Activated T-helper 1 cell treated with anti-CD3 and anti-CD28 coated beads, Interleukin-12 subunit alpha, Interleukin-12 subunit beta, Interleukin-2, Interleukin-4 antibody, amounts not matched to agents 30 ng/mL and 10 ng/mL and 1 ng/mL, durations not matched to agents 14 hours and 24 hours and 36 hours (primary cell): ENCODE measurements around the gene PITPNC1. TPM values are rescaled to one million over a fixed set of nuclear protein-coding genes. Genes with fewer than 3 reads are reported as not detected.
"Not testable (repeated sequence)": the region's sequence is repeated elsewhere in the genome, so short reads cannot be mapped to it uniquely, and the experiment has no call there.

Experiments used
- DNase-seq: peaks from one replicate; pipeline ENCODE4 v3.0.0; 2021; ENCODE audit warnings: low spot score
- H3K27ac Mint-ChIP-seq: one replicate; pipeline ENCODE4 v1.8.0; 2021; ENCODE audit warnings: mild to moderate bottlenecking, mixed read lengths
- H3K27me3 Mint-ChIP-seq: one replicate; pipeline ENCODE4 v1.8.0; 2022; ENCODE audit warnings: mild to moderate bottlenecking, moderate library complexity, mixed read lengths; ENCODE audit not compliant: insufficient read depth
- H3K36me3 Mint-ChIP-seq: one replicate; pipeline ENCODE4 v1.8.0; 2021; ENCODE audit warnings: low read depth, mixed read lengths
- H3K4me1 Mint-ChIP-seq: one replicate; pipeline ENCODE4 v1.8.0; 2021; ENCODE audit warnings: low read depth, mixed read lengths
- H3K4me3 Mint-ChIP-seq: one replicate; pipeline ENCODE4 v1.8.0; 2021; ENCODE audit warnings: mild to moderate bottlenecking, moderate library complexity, mixed read lengths
- H3K9me3 Mint-ChIP-seq: one replicate; pipeline ENCODE4 v1.8.0; 2021; ENCODE audit warnings: mixed read lengths
- intact Hi-C: fragments of 100-400 bp; cut with micrococcal nuclease; formaldehyde crosslinking; loops from one replicate; pipeline ENCODE4 v1.15.1; 2024
- total RNA-seq: library from RNA; stranded (reverse); gene quantifications from 2 replicates; pipeline ENCODE4 v1.2.3, GENCODE V29; 2022

The PITPNC1 gene
- 17.7 and 18.3 TPM in 2 replicates for total RNA-seq

- peaks cover 1% of the 10 kb centered on the region for H3K36me3 Mint-ChIP-seq
- peak; percentile 81 for DNase-seq
- H3K4me3 Mint-ChIP-seq: peak within 1 kb of the TSS; percentile 88
- H3K4me1 Mint-ChIP-seq: peaks cover 33% of the 10 kb centered on the region
- H3K27ac Mint-ChIP-seq: peak within 1 kb of the TSS; percentile 84
- H3K9me3 Mint-ChIP-seq: no peaks in the 10 kb centered on the region
- intact Hi-C loops: loop anchor here (5.0 kb wide), 1 partner anchor 1950 kb away; the partner anchor contains the start of gene ABCA5
- peaks cover 2% of the 10 kb centered on the region for H3K27me3 Mint-ChIP-seq
These were observed at the start of gene PITPNC1 for GRCh38 chr17:67376737-67377487. TSS of gene PITPNC1 (plus strand) at chr17:67377281.

- H3K9me3 Mint-ChIP-seq: no peaks in the 10 kb centered on the region
- intact Hi-C loops: no loop called here
- no peaks in the 10 kb centered on the region for H3K4me1 Mint-ChIP-seq
- no peak for DNase-seq
- H3K27ac Mint-ChIP-seq: no peak overlapping the region
- no peaks in the 10 kb centered on the region for H3K36me3 Mint-ChIP-seq
- H3K4me3 Mint-ChIP-seq: no peak overlapping the region
- H3K27me3 Mint-ChIP-seq: no peaks in the 10 kb centered on the region
These were observed 49.1 kb upstream of the PITPNC1 start for GRCh38 chr17:67328026-67328425.

- DNase-seq, intact Hi-C loops, H3K4me3 Mint-ChIP-seq, H3K36me3 Mint-ChIP-seq, H3K27ac Mint-ChIP-seq, H3K27me3 Mint-ChIP-seq, H3K4me1 Mint-ChIP-seq, H3K9me3 Mint-ChIP-seq: not testable (repeated sequence)
These were observed 45.5 kb upstream of the PITPNC1 start for GRCh38 chr17:67331381-67332161.

GRCh38 chr17:67332162-67332508, 44.9 kb upstream of the PITPNC1 start:
- H3K9me3 Mint-ChIP-seq, H3K36me3 Mint-ChIP-seq, intact Hi-C loops, H3K4me1 Mint-ChIP-seq, DNase-seq, H3K27ac Mint-ChIP-seq, H3K27me3 Mint-ChIP-seq, H3K4me3 Mint-ChIP-seq: not testable (repeated sequence)

- no peaks in the 10 kb centered on the region for H3K4me1 Mint-ChIP-seq
- intact Hi-C loops: no loop called here
- H3K36me3 Mint-ChIP-seq: peaks cover 13% of the 10 kb centered on the region
- H3K4me3 Mint-ChIP-seq: no peak overlapping the region
- DNase-seq: no peak
- H3K27ac Mint-ChIP-seq: no peak overlapping the region
- H3K9me3 Mint-ChIP-seq: no peaks in the 10 kb centered on the region
- peaks cover 2% of the 10 kb centered on the region for H3K27me3 Mint-ChIP-seq
These were observed 41.7 kb upstream of the PITPNC1 start for GRCh38 chr17:67335245-67335835.

- Mint-ChIP-seq H3K36me3 (peaks cover 22% of the 10 kb centered on the region), H3K4me3 (no peak overlapping the region), H3K27ac (no peak overlapping the region), H3K27me3 (peaks cover 2% of the 10 kb centered on the region), H3K4me1 (no peaks in the 10 kb centered on the region), H3K9me3 (no peaks in the 10 kb centered on the region)
- intact Hi-C loops: no loop called here
- DNase-seq: no peak
These were observed 40.2 kb upstream of the PITPNC1 start for GRCh38 chr17:67336859-67337258.

- H3K27me3 Mint-ChIP-seq, H3K27ac Mint-ChIP-seq, DNase-seq, H3K4me1 Mint-ChIP-seq, H3K4me3 Mint-ChIP-seq, intact Hi-C loops, H3K9me3 Mint-ChIP-seq: not testable (repeated sequence)
- peaks cover 31% of the 10 kb centered on the region for H3K36me3 Mint-ChIP-seq
These were observed 38.7 kb upstream of the PITPNC1 start for GRCh38 chr17:67338353-67338752.

GRCh38 chr17:67343237-67343636, 33.8 kb upstream of the PITPNC1 start:
- Mint-ChIP-seq H3K4me1 (no peaks in the 10 kb centered on the region), H3K27me3 (no peaks in the 10 kb centered on the region), H3K4me3 (no peak overlapping the region), H3K27ac (peak overlapping the region; percentile 37), H3K36me3 (peaks cover 52% of the 10 kb centered on the region), H3K9me3 (no peaks in the 10 kb centered on the region)
- no peak for DNase-seq
- intact Hi-C loops: no loop called here

GRCh38 chr17:67347826-67348225, 29.3 kb upstream of the PITPNC1 start:
- Mint-ChIP-seq H3K27ac (no peak overlapping the region), H3K4me3 (no peak overlapping the region), H3K4me1 (no peaks in the 10 kb centered on the region), H3K27me3 (no peaks in the 10 kb centered on the region), H3K9me3 (no peaks in the 10 kb centered on the region), H3K36me3 (peaks cover 42% of the 10 kb centered on the region)
- no peak for DNase-seq
- intact Hi-C loops: no loop called here

- no peaks in the 10 kb centered on the region for H3K9me3 Mint-ChIP-seq
- no peak overlapping the region for H3K4me3 Mint-ChIP-seq
- no peak overlapping the region for H3K27ac Mint-ChIP-seq
- H3K36me3 Mint-ChIP-seq: peaks cover 40% of the 10 kb centered on the region
- intact Hi-C loops: loop anchor here (1.0 kb wide), 1 partner anchor 8 kb away; no protein-coding TSS in a partner anchor
- H3K4me1 Mint-ChIP-seq: peaks cover 4% of the 10 kb centered on the region
- no peak for DNase-seq
- H3K27me3 Mint-ChIP-seq: no peaks in the 10 kb centered on the region
These were observed 27.7 kb upstream of the PITPNC1 start for GRCh38 chr17:67349420-67349819.

GRCh38 chr17:67353161-67353560, 23.9 kb upstream of the PITPNC1 start:
- H3K36me3 Mint-ChIP-seq: peaks cover 38% of the 10 kb centered on the region
- H3K4me3 Mint-ChIP-seq: no peak overlapping the region
- H3K27me3 Mint-ChIP-seq: no peaks in the 10 kb centered on the region
- no peak for DNase-seq
- no peaks in the 10 kb centered on the region for H3K9me3 Mint-ChIP-seq
- no peak overlapping the region for H3K27ac Mint-ChIP-seq
- peaks cover 10% of the 10 kb centered on the region for H3K4me1 Mint-ChIP-seq
- intact Hi-C loops: no loop called here

- no peak overlapping the region for H3K4me3 Mint-ChIP-seq
- H3K4me1 Mint-ChIP-seq: peaks cover 16% of the 10 kb centered on the region
- H3K36me3 Mint-ChIP-seq: peaks cover 44% of the 10 kb centered on the region
- no peak for DNase-seq
- H3K27ac Mint-ChIP-seq: no peak overlapping the region
- intact Hi-C loops: no loop called here
- no peaks in the 10 kb centered on the region for H3K27me3 Mint-ChIP-seq
- no peaks in the 10 kb centered on the region for H3K9me3 Mint-ChIP-seq
These were observed 23.0 kb upstream of the PITPNC1 start for GRCh38 chr17:67353929-67354574.
